Bronchial epithelial cell (primary cell): ENCODE results near the gene TIMM22. TPM values are rescaled to one million over a fixed set of nuclear protein-coding genes. Genes with fewer than 3 reads are reported as not detected.

ENCODE experiments used
- DNase-seq: peaks from one replicate; pipeline ENCODE4 v3.0.0-alpha.2; 2010; ENCODE audit warnings: low read depth
- FAIRE-seq: peaks from 2 replicates; lab custom pipeline; 2011; peaks lifted over from hg19 to GRCh38; lab: Jason Lieb, UNC
- H3K27me3 ChIP-seq: 2 replicates; pipeline ENCODE4 v1.5.1; 2011; ENCODE audit warnings: low read length; ENCODE audit not compliant: control insufficient read depth, insufficient read depth
- H3K36me3 ChIP-seq: 2 replicates; pipeline ENCODE4 v1.5.1; 2011; ENCODE audit warnings: low read length; ENCODE audit not compliant: control insufficient read depth, insufficient read depth
- H3K4me3 ChIP-seq: 2 replicates; pipeline ENCODE4 v1.5.1; 2011; ENCODE audit warnings: mild to moderate bottlenecking, low read depth, low read length, control low read depth
- CTCF ChIP-seq: IDR thresholded peaks from 2 replicates; pipeline ENCODE4 v1.5.1; 2011; ENCODE audit warnings: mild to moderate bottlenecking, moderate library complexity, low read length, control low read depth, inconsistent platforms; ENCODE audit not compliant: insufficient read depth, severe bottlenecking
- total RNA-seq: library from RNA; depleted of rRNA; stranded (reverse); fragments of >200 nt; gene quantifications from 2 replicates; pipeline ENCODE4 v1.2.1, GENCODE V29; 2014

The TIMM22 gene
- total RNA-seq, 1 donor from 2014 or later = 16.3 TPM

- H3K36me3 ChIP-seq = peaks cover 4% of the 10 kb centered on the region
- no peak overlapping the region for H3K4me3 ChIP-seq
- FAIRE-seq = no peak
- TF ChIP-seq CTCF = no peak
- no peak for DNase-seq
- H3K27me3 ChIP-seq = no peaks in the 10 kb centered on the region
Measured at GRCh38 chr17:1019451-1019850, 22.5 kb downstream of the TIMM22 start.

DNA sequence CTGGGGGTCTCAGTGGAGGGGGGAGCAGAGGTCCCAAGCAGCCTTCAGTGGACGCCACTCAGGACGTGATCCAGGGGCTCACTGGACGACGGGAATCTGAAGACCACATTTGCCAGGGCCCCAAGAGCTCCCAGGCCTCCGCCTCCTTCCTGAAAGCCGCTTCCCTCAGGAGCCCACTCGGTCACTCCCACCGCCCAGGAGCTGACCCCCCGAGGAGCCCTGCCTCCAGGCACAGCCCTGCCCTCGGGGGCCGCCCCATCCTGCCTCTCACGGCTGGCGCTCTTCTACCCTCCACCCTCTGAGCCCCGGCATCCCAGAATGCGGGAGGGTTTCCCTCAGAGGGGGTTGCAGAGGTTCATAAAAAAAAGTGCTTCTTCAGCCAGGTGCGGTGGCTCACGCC is 24.2 kb downstream of the TIMM22 start:
- Histone ChIP-seq H3K4me3 (no peak overlapping the region), H3K36me3 (peaks cover 4% of the 10 kb centered on the region), H3K27me3 (no peaks in the 10 kb centered on the region)
- DNase-seq = no peak
- TF ChIP-seq CTCF = no peak
- no peak for FAIRE-seq

DNA sequence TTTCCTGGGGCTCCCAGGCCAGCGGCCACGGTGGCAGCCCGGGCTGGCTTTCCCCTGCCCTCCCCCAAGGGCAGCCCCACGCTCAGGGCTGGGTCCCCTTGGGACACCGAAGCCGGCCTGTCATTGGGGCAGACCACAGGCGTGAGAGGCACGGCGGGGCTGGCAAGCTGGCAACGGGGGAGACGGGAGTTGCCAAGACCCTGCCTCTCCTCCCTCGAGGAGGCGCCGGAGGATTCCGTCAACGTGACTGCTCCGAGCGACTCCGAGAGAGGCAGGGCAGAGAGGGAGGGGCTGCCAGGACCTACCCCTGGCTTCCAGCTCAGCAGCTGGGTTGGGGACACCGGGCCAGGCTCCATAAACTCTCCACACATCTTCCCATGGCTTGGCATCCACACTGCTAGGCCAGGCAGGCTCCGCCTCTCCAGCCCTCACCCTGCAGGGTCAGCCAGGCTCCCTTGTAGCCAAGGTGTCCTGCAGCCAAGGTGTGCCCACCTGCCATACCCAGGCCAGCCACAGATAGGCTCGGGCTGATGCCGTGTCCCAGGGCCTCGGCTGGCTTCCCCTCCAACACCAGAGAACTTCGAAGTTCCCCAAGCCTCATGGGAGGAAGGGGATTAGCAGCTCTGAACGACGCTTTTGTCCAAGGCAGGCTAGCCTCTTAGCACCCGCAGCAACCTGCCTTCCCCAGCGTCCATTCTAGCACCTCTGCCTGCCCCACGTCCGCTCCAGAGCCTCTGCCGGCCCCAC is 25.5 kb downstream of the TIMM22 start:
- Histone ChIP-seq H3K27me3 (no peaks in the 10 kb centered on the region), H3K36me3 (peaks cover 4% of the 10 kb centered on the region), H3K4me3 (no peak overlapping the region)
- no peak for DNase-seq
- TF ChIP-seq CTCF = no peak
- FAIRE-seq = no peak

DNA sequence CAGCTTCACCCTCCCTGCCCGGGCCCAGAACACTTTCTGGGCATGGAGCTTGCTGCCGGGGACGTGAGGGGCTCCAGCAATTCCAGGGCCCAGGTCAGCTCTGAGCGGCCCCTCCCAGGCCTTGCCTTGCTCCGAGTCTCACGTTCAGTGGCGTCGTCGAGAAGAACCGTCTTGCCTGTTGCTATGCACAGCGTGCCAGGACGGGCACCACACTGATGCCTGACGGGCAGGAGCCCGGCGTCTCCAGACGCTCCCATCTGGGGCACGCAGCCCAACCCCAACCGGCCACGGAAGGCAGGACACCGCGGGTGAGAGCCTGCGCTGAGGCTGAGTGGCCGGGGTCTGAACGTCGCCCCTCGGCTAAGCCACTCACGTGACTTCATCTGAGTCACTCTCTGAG is 27.1 kb downstream of the TIMM22 start:
- no peak for FAIRE-seq
- TF ChIP-seq CTCF = no peak
- DNase-seq = no peak
- H3K27me3 ChIP-seq = no peaks in the 10 kb centered on the region
- H3K36me3 ChIP-seq = peaks cover 6% of the 10 kb centered on the region
- no peak overlapping the region for H3K4me3 ChIP-seq

GRCh38 chr17:1025733-1026598 is 29.0 kb downstream of the TIMM22 start:
- no peaks in the 10 kb centered on the region for H3K27me3 ChIP-seq
- FAIRE-seq (no peak), DNase-seq (no peak)
- TF ChIP-seq CTCF = no peak
- peaks cover 2% of the 10 kb centered on the region for H3K36me3 ChIP-seq
- no peak overlapping the region for H3K4me3 ChIP-seq
